ENCODE results near the gene PCYT2.

DNA sequence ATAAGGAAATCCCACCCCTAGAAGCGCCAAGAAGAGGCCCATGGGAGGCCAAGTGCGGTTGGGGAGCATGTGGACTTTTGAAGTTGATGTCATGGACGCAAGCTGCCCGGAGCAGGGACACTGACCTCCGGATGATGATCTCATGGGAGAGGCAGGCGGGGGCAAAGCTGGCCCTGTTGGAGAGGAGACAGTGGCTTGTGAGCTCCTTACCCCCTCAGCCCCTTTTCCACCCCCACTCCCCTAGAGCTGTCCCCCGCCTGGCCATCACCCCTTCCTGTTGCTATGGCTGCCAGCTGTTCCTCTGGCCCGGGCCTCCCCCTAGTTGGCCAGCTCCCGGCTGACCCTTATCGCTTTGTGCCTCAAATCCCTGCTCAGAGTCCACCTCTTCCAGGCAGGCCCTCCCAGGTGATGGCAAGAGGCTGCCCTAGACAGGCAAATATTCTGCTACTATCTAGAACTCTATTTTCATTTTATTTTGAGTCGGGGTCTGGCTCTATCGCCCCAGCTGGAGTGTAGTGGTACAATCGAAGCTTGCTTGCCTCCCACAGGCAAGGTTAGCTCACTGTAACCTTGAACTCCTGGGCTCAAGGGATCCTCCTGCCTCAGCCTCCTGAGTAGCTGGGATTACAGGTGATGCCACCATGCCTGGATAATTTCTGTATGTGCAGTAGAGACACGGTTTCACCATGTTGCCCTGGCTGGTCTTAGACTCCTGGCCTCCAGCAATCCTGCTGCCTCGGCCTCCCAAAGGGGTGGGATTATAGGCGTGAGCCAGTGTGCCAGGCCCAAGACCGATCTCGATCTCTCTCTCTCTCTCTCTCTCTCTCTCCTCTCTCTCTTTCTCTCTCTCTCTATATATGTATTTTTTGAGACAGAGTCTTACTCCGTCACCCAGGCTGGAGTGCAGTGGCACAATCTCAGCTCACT, 43.2 kb upstream of the PCYT2 start:
- TF ChIP-seq RARB (CRISPR knock-in tag; IDR thresholded peaks at IDR 0.05) (no peak), PPARA (CRISPR knock-in tag; IDR thresholded peaks at IDR 0.05; ENCODE audit: borderline replicate concordance) (no peak), BACH2 (CRISPR knock-in tag; IDR thresholded peaks at IDR 0.05; ENCODE audit: borderline replicate concordance) (no peak), ZC3H10 (CRISPR knock-in tag; IDR thresholded peaks at IDR 0.05) (no peak), ZFP30 (CRISPR knock-in tag; IDR thresholded peaks at IDR 0.05) (no peak), ARNTL (CRISPR knock-in tag; IDR thresholded peaks at IDR 0.05; ENCODE audit: borderline replicate concordance, low read depth) (no peak), CSDC2 (CRISPR knock-in tag; IDR thresholded peaks at IDR 0.05) (no peak)
- TF ChIP-seq, protein P1, sequence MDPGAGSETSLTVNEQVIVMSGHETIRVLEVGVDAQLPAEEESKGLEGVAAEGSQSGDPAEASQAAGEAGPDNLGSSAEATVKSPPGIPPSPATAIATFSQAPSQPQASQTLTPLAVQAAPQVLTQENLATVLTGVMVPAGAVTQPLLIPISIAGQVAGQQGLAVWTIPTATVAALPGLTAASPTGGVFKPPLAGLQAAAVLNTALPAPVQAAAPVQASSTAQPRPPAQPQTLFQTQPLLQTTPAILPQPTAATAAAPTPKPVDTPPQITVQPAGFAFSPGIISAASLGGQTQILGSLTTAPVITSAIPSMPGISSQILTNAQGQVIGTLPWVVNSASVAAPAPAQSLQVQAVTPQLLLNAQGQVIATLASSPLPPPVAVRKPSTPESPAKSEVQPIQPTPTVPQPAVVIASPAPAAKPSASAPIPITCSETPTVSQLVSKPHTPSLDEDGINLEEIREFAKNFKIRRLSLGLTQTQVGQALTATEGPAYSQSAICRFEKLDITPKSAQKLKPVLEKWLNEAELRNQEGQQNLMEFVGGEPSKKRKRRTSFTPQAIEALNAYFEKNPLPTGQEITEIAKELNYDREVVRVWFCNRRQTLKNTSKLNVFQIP (CRISPR knock-in tag; IDR thresholded peaks at IDR 0.05; ENCODE audit: borderline replicate concordance, low read depth), result no peak
- TF ChIP-seq, protein P2, sequence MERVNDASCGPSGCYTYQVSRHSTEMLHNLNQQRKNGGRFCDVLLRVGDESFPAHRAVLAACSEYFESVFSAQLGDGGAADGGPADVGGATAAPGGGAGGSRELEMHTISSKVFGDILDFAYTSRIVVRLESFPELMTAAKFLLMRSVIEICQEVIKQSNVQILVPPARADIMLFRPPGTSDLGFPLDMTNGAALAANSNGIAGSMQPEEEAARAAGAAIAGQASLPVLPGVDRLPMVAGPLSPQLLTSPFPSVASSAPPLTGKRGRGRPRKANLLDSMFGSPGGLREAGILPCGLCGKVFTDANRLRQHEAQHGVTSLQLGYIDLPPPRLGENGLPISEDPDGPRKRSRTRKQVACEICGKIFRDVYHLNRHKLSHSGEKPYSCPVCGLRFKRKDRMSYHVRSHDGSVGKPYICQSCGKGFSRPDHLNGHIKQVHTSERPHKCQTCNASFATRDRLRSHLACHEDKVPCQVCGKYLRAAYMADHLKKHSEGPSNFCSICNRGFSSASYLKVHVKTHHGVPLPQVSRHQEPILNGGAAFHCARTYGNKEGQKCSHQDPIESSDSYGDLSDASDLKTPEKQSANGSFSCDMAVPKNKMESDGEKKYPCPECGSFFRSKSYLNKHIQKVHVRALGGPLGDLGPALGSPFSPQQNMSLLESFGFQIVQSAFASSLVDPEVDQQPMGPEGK (CRISPR knock-in tag; IDR thresholded peaks at IDR 0.05; ENCODE audit: borderline replicate concordance), result no peak
- TF ChIP-seq, protein P3, sequence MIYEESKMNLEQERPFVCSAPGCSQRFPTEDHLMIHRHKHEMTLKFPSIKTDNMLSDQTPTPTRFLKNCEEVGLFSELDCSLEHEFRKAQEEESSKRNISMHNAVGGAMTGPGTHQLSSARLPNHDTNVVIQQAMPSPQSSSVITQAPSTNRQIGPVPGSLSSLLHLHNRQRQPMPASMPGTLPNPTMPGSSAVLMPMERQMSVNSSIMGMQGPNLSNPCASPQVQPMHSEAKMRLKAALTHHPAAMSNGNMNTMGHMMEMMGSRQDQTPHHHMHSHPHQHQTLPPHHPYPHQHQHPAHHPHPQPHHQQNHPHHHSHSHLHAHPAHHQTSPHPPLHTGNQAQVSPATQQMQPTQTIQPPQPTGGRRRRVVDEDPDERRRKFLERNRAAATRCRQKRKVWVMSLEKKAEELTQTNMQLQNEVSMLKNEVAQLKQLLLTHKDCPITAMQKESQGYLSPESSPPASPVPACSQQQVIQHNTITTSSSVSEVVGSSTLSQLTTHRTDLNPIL (CRISPR knock-in tag; IDR thresholded peaks at IDR 0.05; ENCODE audit: low read depth), result no peak

Measured in SK-N-SH treated with all-trans-retinoic acid at 6 μM for 48 hours (cell line).